ENCODE results near the gene S100A2.

Gene S100A2

DNA sequence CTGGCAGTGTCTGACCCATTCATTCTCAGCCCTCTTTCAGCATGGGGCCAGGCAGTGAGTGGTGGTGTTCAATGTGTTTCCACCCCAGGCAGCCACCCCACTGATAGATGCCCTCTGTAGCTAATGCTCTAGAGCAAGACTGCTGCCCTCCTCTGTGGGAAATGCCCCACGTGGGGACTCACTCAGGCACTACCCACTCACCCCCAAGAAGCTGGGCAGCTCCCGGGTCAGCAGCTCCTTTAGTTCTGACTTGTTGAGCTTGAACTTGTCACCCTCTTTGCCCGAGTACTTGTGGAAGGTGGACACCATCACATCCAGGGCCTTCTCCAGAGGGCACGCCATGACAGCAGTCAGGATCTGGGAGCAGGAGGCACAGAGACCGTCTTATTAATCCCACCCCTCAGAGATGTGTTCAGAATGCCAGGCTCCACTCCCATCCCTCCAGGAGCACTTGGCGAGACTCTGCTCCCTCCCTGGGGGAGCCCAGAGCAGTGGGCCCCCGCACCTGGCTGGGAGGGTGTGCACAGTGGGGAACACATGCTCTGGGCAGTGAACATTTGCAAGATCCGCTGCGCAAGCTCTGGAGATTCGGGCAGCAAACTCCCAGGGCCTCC lies 21.1 kb downstream of the S100A2 start:
- TF ChIP-seq, protein P1, sequence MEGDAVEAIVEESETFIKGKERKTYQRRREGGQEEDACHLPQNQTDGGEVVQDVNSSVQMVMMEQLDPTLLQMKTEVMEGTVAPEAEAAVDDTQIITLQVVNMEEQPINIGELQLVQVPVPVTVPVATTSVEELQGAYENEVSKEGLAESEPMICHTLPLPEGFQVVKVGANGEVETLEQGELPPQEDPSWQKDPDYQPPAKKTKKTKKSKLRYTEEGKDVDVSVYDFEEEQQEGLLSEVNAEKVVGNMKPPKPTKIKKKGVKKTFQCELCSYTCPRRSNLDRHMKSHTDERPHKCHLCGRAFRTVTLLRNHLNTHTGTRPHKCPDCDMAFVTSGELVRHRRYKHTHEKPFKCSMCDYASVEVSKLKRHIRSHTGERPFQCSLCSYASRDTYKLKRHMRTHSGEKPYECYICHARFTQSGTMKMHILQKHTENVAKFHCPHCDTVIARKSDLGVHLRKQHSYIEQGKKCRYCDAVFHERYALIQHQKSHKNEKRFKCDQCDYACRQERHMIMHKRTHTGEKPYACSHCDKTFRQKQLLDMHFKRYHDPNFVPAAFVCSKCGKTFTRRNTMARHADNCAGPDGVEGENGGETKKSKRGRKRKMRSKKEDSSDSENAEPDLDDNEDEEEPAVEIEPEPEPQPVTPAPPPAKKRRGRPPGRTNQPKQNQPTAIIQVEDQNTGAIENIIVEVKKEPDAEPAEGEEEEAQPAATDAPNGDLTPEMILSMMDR (IDR thresholded peaks at IDR 0.05; ENCODE audit: low read depth, low read length), result no peak
- no peak for DNase-seq (ENCODE audit: extremely low read depth, low read depth)

DNA sequence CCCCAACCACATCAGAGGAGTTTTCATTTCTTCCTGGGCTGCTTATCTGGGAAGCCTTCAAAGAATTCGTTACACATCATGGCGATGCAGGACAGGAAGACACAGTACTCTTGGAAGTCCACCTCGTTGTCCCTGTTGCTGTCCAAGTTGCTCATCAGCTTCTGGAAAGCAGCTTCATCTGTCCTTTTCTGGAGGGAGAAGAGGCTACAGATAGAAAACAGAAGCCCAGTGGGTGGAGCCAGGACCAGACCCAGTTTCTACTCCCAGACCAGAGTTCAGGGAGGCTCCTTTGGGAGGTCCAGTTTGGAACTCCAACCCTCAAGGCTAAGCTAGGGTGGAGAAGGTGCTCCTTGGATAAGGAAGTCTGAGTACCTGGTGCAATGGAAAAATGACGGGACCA lies 21.9 kb downstream of the S100A2 start:
- DNase-seq (ENCODE audit: extremely low read depth, low read depth), result no peak
- TF ChIP-seq, protein P1 (IDR thresholded peaks at IDR 0.05; ENCODE audit: low read depth, low read length), result no peak

DNA sequence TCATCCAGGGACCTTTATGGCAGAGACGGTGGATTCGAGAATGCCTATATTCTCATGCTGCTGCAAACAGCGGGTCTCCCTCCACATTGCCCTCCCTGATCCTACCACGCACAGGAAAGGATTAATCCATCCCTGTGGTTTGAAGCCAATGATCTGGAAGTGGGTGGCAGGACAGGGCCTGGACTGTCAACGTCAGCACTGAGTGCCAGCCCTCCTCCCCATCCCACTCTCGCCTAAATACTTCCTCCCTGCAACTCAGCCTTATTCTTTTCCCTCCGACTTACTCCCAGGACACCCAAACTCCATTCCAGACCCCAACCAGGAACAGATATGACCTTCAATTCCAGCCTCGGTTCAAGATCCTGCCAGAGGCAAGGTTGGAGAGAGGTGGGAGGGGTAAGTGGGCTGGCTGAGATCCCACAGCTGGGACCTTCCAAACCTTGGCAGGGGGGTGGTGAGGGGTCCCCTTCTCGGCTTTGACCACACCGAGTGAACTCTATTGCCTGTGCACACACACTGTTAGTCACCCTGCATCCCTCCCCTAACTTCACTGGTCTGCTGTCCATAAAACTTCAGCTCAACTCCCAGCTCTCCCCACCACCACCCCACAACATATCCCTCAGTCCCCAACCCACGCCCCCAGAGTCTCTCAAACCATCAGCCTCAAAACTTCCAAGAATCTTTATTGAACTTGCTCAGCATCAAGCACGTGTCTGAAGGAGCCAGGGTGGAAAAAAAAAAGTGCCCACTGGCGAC lies 22.5 kb downstream of the S100A2 start:
- TF ChIP-seq, protein P1 (IDR thresholded peaks at IDR 0.05; ENCODE audit: low read depth, low read length), result no peak
- no peak for DNase-seq (ENCODE audit: extremely low read depth, low read depth)

DNA sequence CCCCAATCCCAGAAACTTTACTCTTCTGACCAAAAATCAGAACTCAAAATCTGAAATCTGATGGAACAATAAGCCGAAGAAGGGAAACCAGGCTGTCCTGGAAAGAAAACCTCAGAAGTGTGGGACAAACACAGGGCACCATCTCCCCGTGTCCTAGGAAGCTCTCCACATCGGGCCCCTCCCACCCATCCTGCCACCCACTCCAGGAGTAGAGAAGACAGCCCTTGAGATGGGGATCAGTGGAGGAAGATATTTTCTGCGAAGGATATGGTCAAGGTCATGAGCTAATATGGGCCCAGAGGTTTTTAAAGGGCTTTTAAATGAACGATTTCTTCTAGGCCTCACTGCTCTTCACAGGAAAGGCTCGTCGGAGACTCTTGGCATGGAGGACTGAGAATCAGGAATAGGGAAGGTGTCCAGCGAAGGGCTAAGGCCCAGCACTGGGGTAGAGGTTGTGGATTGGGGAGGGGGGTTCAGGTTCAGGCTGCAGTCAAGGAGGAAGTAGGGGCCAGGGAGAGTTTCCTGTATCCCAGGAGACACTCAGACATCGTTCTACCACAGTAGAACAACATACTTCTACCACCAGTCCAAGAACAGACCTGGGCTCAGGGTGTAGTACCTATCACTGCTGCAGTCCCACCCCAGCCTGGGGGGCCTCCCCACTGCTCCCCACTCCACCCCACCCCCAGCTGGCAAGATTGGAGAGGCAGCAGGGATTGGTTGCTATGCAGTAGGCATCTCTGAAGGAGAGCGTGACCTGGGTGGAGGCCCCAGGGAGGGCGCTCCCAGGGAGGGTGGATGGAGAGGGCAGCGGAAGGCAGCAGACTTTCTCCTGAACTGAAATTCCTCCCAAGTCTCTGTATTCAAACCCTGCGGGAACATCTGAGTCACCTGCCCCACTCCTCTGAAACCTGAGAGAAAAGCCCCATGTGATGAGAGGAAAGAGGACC lies 23.7 kb downstream of the S100A2 start:
- TF ChIP-seq, protein P1 (IDR thresholded peaks at IDR 0.05; ENCODE audit: low read depth, low read length), result no peak
- no peak for DNase-seq (ENCODE audit: extremely low read depth, low read depth)

DNA sequence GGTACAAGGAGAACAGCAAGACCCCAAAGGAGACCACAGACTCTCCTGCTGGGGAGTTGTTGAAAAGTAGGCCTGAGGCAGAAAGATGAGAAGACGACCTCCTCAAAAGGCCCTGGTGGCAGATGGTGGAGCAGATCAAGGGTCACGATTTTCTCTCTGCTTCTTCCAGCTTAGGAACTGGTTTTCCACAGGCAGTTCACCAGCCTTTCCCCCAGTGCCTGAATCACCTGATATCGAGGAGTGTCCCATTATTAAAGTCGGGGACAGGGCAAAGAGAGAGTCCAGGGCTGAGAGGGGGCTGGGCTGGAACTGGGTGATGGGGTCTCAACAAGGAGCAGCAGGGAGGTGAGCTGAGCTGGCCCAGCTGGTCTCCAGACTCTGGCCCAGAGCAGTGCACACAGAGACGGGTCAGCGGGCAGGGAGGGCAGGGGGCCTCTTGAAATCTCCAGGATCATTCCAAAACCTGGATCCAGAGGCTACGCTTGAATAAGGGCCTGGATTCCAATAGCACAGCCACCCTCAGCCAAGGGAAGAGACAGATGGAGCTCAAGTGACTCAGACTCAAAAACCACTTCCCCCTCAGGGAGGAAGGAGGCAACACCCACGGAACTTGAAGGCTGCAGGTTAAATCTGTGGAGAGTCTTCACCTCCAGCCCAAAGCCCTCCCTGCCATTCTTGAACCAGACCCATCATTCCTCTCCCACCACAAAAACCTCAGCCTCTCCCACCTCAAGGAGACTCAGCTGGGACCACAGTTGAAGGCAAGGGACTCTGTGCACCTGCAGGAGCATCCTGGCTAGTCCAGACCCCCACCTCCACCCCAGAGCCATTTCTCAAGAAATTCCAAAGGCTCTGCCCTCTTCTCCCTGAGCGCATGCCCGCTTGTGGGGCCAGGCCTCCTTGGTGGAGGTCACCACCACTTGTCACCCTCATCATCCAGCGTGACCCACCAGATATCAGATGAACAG lies 25.0 kb downstream of the S100A2 start, which contains the start of gene S100A5:
TSS of gene S100A5 (minus strand) at position 541 of the 968 bp plus-strand sequence. CDS start 743 bp downstream, outside the sequence.
- DNase-seq (ENCODE audit: extremely low read depth, low read depth), result no peak

More for the DNA sequence above, 25.0 kb downstream of the S100A2 start, which contains the start of gene S100A5:
- TF ChIP-seq, protein P1 (IDR thresholded peaks at IDR 0.05; ENCODE audit: low read depth, low read length), result no peak

All from AG09319 (cell line).